GM19035 (cell line): Measurements from ENCODE around the gene FRMPD3.
"Not testable (repeated sequence)": the region's sequence is repeated elsewhere in the genome, so short reads cannot be mapped to it uniquely, and the experiment has no call there.

Experiments used
- ATAC-seq: cut with Tn5 transposase; IDR thresholded peaks from one replicate; pipeline ENCODE4 v1.9.1; 2021; ENCODE audit not compliant: unreplicated experiment

Gene FRMPD3

DNA sequence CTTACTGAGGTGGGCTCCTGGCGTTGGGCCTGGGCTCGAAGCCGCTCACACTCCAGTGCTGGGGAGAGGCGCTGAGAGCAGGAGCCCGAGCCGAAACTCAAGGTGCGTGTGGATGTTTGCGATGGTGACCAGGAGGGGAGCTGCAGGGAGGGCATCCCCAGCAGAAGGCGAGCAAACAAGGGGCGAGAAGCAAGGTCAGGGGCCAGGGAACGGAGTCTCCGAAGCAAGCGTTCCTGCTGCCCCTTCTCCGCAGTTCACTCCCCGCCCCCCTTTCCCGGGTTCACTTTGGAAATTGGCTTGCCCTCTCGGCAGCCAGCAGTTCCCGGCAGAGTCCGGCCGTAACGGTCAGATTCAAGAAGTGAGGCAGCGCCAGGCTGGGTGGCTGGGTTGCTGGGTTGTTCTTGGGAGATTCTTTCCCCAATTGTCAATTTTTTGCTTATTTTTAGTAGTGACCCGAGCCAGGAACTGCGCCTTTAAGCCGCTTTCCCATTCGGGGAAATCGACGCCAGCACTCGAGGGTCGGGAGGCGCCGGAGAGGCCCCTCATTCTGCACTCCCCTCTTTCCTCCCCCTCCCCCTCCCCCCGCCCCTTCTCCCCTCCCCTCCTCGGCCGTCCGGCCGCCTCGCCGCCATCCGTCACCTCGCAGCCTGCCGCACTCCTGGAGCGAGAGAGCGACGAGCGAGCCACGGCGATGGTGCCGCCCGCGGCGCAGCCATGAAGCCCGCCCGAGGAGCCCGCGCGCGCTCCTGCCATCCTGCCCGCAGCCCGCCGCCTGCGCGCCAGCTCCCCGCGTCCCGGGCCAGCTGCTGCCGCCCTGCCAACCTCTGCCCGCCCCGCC is at the start of gene FRMPD3:
TSS of gene FRMPD3 (plus strand) at position 655 of the 838 bp plus-strand sequence. CDS start 76,937 bp downstream, outside the sequence.
- no peak for ATAC-seq

DNA sequence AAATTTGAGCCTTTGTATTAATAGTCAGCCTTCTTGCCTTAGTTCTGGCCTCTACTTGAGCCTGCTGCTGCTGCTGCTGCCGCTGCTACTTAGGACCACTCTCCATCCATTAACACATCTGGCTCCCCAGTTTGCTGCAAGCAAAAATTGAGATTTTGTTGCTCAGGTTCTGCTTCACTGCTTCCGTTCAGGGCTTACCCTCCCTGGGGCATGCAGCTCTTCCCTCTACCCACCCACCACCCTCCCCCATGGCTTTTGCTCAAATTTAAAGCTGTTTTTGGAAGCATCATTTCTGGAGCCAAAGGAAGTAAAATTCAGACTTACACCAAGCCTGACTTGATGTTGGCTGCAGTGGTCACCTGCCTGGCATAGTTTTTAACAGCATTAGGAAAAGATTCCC is 28.9 kb upstream of the FRMPD3 start:
- ATAC-seq, result no peak

DNA sequence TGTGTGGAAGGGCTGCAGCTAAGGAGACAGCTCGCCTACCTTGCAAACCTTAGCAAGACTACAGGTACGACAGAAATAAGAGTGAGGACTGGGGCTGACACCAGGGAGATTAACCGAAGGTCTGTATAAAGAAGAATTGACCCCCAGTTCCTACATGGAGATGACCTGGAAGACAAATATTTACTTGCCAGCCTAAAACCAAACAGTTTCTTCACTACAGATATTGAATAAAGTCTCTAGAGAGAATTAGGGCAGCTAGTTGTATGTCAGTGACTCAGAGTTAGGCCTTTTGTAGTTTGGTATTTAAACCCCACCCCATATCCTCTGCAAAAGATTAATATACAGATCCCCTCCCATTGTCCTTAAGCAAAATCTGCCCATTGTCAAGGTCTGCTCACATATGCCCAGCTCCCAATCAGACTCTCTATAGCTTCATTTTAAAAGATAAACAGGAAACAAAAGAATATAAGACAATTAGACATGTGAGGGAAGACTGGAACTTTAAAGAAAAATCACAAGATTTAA is 28.1 kb upstream of the FRMPD3 start:
- ATAC-seq, result no peak

DNA sequence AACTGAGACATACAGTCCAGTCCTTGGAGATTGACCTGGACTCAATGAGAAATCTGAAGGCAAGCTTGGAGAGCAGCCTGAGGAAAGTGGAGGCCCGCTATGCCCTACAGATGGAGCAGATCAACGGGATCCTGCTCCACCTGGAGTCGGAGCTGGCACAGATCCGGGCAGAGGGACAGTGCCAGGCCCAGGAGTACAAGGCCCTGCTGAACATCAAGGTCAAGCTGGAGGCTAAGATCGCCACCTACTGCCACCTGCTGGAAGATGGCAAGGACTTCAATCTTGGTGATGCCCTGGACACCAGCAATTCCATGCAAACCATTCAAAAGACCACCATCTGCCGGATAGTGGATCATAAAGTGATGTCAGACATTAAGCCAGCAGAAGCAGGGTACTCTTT is 20.4 kb upstream of the FRMPD3 start:
- ATAC-seq, result no peak

DNA sequence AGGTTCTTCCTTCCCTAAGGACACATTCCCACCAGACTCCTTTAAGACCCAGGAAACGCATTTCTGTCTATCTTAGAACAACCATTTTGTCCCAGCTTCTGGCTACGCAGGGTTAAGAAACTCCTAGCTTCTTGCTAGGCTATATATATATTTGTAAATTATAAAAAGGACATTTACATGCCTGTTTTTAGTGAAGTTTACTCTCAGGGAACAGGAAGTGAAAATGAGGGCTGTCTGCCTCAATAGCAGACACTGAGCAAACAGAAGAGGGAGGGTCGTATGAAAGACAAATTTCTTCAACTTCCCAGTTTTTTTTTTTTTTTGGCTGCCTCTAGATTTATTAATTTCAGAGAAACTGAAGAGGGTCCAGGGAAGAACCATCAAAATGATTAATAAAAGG is 9.3 kb upstream of the FRMPD3 start:
- ATAC-seq, result no peak

DNA sequence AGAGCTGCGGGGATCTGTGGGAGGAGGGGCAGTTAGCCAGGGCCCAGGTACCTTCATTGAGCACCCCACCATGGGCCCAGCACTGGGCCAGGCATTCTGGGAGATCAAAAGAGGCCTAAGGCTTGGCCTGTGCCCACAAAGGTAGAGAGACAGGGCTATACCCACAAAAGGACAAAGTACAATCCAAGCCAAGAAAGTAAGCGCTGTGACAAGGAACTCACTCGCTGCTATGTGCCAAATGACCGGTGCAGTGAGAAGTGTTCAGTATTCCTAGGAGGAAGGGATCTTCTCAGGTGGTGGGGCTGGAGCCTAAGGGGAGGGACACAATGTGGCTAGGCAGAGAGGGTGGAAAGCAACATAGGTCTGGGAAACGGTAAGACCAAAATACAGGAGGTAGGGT is 8.8 kb upstream of the FRMPD3 start:
- no peak for ATAC-seq

DNA sequence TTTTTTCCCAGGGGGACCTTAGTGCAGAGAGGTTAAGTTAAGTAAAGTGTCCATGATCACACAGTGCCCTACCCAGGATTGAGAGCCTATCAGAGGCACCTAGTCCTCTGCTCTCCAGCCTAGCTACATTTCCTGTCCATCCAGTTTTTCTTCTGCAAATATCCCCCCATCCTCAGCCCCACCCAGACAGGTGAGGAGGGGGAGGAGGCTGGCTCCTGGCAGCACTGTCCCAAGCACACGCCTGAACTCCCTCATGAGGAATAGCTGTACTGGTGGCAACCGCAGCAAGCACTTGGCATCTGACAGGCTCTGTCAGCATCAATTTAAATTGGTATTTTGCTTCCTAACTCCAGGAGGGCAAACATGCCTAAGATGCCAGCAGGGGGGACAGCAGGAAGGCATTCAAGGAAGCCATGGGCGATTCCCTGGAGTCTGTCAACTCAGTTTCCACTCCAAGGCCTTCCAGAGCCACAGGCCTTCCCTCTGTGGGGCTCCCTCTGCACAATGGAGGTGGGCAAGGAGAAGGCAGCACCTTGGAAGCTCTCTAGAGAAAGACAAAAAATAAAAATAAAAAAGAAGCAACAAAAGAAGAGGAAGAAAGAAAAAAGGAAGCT is 6.4 kb upstream of the FRMPD3 start:
- ATAC-seq, result no peak

DNA sequence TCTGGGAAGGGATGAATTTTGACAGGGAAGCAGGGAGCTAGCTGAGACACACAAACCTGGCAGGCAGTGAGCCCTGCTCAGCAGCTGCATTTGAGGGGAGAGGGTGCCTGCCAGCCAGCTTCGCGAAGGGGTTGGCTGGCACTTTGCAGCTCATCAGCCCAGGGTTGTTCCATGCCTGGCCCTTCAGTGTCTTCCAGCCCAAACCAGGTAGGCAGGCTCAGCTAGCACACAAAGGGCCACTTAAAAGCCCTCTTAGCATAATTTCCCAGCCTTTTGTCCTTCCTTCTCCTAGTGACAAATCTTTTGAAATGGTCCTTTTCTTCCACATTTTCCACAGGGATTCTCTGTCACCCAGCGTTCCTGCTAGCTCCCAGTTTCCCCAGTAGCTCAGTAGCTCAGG is 4.3 kb upstream of the FRMPD3 start:
- no peak for ATAC-seq

DNA sequence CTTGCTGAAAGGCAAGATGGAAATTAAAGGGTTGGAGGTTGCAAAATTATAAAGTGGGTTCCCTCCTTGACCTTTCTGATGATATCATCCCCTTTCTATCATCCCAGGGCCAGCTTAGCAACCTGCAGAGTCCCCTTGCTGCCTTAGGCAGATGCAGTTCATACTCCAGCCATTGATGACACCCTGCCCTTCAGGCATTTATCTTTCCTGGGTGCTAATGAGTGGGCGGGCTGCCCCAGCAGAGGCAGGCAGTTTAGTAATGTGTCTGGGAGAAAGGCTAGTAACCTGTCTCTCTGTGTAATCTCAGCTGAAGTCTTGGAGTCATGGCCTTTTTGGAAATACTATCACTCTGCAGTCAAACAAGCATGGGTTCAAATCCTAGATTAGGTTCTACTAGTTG is 3.8 kb upstream of the FRMPD3 start:
- no peak for ATAC-seq

DNA sequence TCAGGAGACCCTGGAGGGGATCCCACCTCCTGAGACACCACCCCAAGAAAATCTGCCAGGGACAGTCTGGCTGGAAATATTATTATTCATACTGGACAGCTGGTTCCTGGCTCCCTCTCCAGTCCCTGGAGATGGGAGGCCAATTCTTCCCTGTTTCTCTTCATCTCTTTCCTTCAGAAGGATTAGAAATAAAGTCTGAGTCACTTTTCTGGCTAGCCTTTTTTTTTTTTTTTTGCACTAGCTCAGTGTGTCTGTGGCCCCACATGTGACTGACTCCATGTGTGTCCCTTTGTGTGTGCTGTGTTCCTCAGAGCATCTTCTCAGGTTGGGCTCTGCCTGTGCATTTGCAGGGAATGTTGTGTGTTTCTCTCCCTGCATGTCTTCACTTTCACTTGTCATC is 1.8 kb upstream of the FRMPD3 start:
- no peak for ATAC-seq

DNA sequence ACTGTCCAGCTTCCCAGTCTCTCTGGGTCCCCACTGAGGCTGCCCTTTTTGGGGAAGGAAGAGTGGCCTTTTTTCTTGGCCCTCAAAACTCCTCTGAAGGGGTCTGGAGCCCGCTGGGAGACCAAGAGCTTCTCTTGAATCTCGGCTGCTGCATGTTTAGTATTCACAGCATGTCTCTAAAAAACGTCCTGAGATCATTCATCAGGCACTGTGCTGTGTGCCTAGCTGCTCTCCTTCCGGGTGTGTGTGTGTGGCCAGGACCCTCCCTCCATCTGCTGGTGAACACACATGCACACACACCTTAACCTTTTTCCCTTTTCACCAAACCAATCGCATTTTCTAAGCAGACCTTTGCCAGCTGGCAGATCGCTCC is 841 bp upstream of the FRMPD3 start:
- ATAC-seq, result no peak

DNA sequence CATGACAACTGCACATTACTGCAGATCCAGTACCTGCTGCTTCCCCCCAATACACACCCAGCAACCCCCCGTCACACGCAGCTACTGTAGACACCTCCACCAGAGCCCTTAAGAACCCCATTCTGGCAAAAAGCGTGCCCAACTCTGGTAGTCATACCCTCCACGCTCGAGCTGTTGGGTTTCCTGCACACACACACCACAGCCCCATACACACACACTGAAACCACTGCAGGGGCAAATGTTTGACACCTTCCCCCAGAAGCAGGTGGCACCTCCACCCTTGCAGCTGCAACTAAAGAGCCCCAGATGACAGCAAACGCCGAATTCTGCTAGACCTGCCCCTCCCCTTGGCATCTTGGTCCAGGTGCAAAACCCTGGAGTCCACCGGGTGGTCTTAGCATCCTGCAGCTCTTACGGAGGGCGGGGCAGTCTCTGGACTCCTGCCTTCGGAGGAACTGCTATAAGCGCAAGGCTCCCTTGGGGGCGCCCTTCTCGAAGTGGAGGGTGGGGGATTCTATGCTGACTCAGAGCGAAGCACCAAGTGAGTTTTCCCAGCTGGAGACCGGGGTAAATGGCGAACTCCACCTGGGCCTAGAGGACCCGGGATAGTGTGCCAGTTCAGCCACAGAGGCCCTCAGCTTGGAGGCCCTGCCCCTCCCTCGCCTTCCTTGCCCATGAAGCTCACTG is 1.5 kb downstream of the FRMPD3 start:
- no peak for ATAC-seq

DNA sequence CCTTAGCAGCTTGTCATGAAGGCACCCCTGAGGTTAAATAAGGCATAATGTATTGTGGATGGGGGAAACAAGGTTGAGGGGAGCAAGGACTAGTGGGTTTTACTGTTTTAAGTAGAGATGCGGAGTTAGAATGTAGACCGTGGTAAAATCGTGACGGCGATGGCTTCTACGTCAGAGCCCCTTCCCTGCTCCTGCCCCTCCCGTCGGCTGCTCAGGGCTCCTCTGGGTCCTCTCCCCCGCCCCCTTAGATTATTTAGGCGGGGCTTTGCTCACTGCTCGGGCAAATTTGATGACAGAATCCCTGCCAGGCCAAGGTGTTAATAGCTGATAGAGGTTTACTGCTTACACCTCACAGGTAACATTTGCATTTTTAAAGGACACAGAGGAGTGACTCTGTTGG is 2.3 kb downstream of the FRMPD3 start:
- ATAC-seq, result no peak

DNA sequence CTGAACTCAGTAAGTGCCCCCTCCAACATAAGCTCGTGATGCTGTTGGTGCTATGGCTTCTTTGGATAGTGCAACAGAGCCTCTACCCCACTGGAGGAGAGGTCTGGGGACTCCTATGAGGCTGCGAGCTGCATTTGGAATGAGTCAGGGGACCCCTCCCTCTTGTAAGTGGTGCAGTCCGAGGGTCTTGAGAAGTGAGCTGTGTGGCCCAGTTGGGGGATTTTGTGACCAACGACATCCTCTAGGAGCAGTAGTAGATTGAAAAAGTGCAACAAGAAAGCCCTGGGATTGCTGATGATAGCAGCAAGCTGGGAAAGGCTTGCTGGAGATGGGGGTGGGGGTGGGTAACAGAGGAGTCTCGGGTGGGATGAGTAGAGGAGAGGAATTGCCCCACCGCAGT is 3.1 kb downstream of the FRMPD3 start:
- ATAC-seq, result no peak

DNA sequence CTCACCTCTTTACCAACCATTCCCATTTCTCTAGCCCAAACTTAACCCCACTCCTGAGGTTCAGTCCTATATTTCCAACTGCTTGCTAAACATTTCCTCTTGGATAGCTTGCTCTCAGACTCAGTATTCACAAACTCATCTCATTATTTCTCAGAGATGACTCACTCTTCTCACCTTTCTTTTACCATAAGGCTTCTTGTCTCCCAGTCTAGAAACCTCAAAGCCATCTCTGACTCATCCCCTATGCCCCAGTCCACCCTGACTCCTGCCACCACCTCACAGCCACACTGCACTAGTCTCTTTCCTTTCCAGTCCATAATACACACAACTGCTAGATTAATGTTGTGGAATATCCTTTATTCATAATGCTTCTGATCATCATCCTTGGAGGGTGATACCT is 4.8 kb downstream of the FRMPD3 start:
- peak; percentile 74 for ATAC-seq

DNA sequence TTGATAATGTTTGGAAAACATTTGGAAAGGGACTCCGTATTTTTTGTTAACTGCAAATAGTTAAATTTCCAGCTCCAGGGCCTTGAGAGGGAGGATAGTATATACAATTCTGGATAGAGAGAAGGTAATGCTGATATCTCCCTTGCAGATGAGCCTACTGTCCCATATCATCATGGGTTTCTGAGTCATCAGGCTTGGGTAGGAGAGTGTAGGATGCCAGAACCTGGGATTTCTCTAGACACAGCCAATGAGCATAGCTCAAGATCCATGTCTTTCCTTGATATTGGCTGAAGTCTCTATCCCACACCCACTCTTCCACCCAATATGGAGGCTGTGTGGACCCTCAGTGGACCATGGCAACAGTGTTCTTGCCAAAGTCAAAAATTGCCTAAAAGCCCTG is 7.8 kb downstream of the FRMPD3 start:
- ATAC-seq, result no peak

DNA sequence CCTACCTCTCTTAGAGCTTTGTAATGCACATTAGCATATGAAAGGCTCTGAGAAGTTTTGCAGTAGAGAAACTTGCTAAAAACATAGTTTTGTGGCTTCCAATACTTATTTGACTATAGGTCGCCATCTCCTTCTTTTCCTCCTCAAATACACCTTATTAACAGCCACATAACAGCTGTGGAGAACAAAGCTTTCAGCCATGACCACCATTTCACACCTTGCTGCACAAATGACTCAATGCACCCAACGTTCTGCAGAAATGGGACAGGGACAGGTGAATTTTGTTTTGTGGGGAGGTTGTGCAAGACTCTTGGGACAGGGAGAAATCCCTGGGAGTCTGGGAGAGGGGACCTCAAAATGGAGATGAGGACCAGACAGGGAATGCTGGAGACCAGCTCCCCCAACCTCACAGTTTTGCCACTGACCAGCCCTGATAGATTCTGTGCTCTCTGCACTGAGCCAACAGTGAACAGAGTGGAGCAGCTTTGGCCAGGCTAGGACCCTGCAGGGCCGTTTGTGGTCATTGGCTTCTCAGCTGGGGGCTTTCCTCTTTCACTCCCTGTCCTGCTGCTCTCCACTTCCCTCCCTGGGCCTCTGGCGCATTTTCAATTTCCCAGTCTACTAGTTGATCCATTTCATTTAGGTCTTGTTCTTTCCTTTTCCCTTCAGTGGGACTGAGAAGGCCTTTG is 16.6 kb downstream of the FRMPD3 start:
- peak; percentile 89 for ATAC-seq

DNA sequence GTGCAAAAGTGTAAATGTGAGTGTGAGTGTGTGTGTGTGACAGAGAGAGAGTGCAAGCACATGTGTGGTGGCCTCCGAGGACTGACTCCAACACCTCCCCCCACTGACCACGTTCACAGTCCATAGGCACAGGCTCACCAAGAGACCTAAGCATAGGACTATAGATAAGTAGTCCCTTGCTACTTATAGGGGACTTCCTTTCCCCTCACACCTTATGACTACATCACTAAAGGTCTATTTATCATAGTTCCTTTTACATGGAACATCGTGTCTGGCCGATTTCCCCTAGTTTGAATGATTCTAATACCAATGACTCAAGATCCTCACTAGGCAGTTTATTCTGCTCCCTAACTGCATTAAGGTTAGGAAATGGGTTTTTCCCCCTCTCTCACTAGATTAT is 17.8 kb downstream of the FRMPD3 start:
- ATAC-seq, result no peak

DNA sequence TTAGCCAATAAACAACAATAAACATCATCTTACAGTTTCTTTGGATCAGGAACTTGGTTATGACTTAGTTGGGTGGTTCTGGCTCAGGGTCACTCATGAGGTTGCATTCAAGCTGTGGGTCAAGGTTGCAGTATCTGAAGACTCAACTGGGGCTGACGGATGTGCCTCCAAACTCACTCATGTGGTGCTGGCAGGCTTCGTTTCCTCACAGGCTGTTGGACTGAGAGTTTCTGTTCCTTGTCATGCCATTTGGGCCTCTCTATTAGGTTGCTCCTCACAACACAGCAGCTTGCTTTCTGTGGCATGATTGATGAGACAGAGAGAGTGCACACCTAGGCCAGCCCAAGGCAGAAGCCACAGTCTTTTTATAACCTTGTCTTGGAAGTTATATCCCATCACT is 20.7 kb downstream of the FRMPD3 start:
- ATAC-seq, result no peak

DNA sequence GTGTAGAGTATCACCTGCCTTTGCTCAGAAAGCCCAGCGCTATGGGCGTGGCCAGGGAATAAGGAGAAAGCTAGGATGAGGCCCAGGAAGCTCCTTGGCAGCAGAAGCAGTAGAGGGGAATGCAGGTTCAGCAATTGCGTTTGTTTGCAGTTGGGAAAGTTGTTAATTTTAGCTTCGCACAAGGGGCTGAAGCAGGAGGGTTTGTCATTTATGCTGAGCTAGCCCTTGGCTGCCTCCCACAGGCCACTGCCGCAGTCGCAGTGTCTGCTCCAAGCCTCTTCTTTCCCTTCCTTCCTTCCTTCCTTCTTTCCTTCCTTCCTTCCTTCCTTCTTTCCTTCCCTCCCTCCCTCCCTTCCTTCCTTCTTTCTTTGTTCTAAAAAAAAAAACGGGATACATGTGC is 21.5 kb downstream of the FRMPD3 start:
- ATAC-seq, result no peak

DNA sequence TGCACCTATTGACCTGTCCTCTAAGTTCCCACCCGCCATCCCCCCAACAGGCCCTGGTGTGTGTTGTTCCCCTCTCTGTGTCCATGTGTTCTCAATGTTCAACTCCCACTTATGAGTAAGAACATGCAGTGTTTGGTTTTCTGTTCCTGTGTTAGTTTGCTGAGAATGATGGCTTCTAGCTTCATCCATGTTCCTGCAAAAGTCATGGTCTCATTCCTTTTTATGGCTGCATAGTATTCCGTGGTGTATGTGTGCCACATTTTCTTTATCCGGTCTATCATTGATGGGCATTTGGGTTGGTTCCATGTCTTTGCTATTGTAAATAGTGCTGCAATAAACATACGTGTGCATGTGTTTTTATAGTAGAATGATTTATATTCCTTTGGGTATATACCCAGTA is 22.0 kb downstream of the FRMPD3 start:
- not testable (repeated sequence) for ATAC-seq
